ENCODE results near the gene BTC. TPM values are rescaled to one million over a fixed set of nuclear protein-coding genes. Genes with fewer than 3 reads are reported as not detected.

BTC gene
- total and polyA plus RNA-seq, 2 of the 13 experiments (the other 11 are each of a cell fraction or from before 2014, with no cell fraction given), result not detected

DNA sequence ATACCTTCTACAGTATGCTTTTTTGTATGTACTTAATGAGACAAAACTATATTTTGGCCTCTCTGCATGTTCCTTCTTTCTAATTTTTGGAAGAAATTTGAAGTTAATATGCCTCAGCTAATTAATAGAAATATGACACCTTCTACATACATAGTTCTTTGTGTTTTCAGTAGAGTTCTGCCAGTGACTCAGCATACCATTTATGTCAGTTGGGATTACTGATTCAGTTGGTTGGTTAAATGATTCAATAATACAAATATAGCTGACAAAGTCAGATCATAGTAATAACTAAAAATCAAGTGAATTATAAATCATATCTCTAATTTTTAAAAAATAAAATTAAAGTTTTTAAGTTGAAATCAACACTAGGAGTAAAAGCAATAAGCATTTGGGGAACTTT is 16.8 kb downstream of the BTC start:
- no peaks in the 10 kb centered on the region for H3K79me2 ChIP-seq (ENCODE audit: insufficient read depth, low read length)
- no peaks in the 10 kb centered on the region for H4K20me1 ChIP-seq (ENCODE audit: insufficient read depth, low read length)
- in situ Hi-C loops (cut with HindIII; ENCODE audit: extremely low pct_ligation_motif_present, low pct_unique_long_range_greater_than_20kb) (no loop called here), intact Hi-C loops (cut with micrococcal nuclease; ENCODE audit: unreplicated experiment) (no loop called here)
- no peak overlapping the region for H3K4me2 ChIP-seq (ENCODE audit: low read depth, low read length)
- ChIA-PET POLR2A (no interaction called here), CTCF (ENCODE audit: low intra/inter-chr PET ratio, low total read pairs) (no interaction called here)
- H3K4me1 ChIP-seq (ENCODE audit: insufficient read depth, low read length), result no peaks in the 10 kb centered on the region
- no peak overlapping the region for H3K9ac ChIP-seq (ENCODE audit: insufficient read depth, low read depth, low read length)
- DNase-seq (ENCODE audit: low spot score), result no peak
- no peak overlapping the region for H3K27ac ChIP-seq (ENCODE audit: extremely low read length, insufficient read depth, low read length)
- BruUV-seq (replicated peaks), result no TSS peak
- H3K9me3 ChIP-seq (ENCODE audit: low read length), result no peaks in the 10 kb centered on the region
- H3K4me3 ChIP-seq (replicated peaks in 1 of 3; ENCODE audit: insufficient read depth in 1 of 3, low read depth in 2 of 3, low read length in 3 of 3), result no peak overlapping the region
- H3K27me3 ChIP-seq (ENCODE audit: control insufficient read depth in 1 of 2, insufficient read depth in 2 of 2, low read length in 2 of 2), result no peaks in the 10 kb centered on the region
- no peak for FAIRE-seq
- ATAC-seq, result no peak
- no peak overlapping the region for H2AFZ ChIP-seq (ENCODE audit: low read length)
- no peaks in the 10 kb centered on the region for H3K36me3 ChIP-seq (replicated peaks in 1 of 2; ENCODE audit: control insufficient read depth in 1 of 2, insufficient read depth in 2 of 2, low read length in 2 of 2)
- TF ChIP-seq SALL1 (CRISPR knock-in tag; IDR thresholded peaks at IDR 0.05) (no peak), ZNF180 (CRISPR knock-in tag; IDR thresholded peaks at IDR 0.05; ENCODE audit: borderline replicate concordance, low read depth) (no peak), KDM6A (CRISPR knock-in tag; IDR thresholded peaks at IDR 0.05; ENCODE audit: low read depth) (no peak), KLF9 (CRISPR knock-in tag; IDR thresholded peaks at IDR 0.05; ENCODE audit: low read depth) (no peak), ZZZ3 (CRISPR knock-in tag; IDR thresholded peaks at IDR 0.05; ENCODE audit: borderline replicate concordance) (no peak), MLLT10 (CRISPR knock-in tag; IDR thresholded peaks at IDR 0.05) (no peak), DR1 (CRISPR knock-in tag; IDR thresholded peaks at IDR 0.05) (no peak), TRIM24 (CRISPR knock-in tag; IDR thresholded peaks at IDR 0.05) (no peak), TCF7 (IDR thresholded peaks at IDR 0.05; ENCODE audit: low read depth) (no peak), HNRNPLL (IDR thresholded peaks at IDR 0.05; ENCODE audit: low read depth, low read length, poor library complexity, severe bottlenecking) (no peak), TBL1XR1 (IDR thresholded peaks at IDR 0.05; ENCODE audit: borderline replicate concordance, low read length, partially characterized antibody) (no peak), SPEN (CRISPR knock-in tag; IDR thresholded peaks at IDR 0.05; ENCODE audit: low read depth) (no peak), ZNF562 (CRISPR knock-in tag; IDR thresholded peaks at IDR 0.05; ENCODE audit: borderline replicate concordance) (no peak)
- TF ChIP-seq, protein P1, sequence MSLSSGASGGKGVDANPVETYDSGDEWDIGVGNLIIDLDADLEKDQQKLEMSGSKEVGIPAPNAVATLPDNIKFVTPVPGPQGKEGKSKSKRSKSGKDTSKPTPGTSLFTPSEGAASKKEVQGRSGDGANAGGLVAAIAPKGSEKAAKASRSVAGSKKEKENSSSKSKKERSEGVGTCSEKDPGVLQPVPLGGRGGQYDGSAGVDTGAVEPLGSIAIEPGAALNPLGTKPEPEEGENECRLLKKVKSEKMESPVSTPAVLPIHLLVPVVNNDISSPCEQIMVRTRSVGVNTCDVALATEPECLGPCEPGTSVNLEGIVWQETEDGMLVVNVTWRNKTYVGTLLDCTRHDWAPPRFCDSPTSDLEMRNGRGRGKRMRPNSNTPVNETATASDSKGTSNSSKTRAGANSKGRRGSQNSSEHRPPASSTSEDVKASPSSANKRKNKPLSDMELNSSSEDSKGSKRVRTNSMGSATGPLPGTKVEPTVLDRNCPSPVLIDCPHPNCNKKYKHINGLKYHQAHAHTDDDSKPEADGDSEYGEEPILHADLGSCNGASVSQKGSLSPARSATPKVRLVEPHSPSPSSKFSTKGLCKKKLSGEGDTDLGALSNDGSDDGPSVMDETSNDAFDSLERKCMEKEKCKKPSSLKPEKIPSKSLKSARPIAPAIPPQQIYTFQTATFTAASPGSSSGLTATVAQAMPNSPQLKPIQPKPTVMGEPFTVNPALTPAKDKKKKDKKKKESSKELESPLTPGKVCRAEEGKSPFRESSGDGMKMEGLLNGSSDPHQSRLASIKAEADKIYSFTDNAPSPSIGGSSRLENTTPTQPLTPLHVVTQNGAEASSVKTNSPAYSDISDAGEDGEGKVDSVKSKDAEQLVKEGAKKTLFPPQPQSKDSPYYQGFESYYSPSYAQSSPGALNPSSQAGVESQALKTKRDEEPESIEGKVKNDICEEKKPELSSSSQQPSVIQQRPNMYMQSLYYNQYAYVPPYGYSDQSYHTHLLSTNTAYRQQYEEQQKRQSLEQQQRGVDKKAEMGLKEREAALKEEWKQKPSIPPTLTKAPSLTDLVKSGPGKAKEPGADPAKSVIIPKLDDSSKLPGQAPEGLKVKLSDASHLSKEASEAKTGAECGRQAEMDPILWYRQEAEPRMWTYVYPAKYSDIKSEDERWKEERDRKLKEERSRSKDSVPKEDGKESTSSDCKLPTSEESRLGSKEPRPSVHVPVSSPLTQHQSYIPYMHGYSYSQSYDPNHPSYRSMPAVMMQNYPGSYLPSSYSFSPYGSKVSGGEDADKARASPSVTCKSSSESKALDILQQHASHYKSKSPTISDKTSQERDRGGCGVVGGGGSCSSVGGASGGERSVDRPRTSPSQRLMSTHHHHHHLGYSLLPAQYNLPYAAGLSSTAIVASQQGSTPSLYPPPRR (CRISPR knock-in tag; IDR thresholded peaks at IDR 0.05; ENCODE audit: borderline replicate concordance), result no peak
- TF ChIP-seq, protein P2, sequence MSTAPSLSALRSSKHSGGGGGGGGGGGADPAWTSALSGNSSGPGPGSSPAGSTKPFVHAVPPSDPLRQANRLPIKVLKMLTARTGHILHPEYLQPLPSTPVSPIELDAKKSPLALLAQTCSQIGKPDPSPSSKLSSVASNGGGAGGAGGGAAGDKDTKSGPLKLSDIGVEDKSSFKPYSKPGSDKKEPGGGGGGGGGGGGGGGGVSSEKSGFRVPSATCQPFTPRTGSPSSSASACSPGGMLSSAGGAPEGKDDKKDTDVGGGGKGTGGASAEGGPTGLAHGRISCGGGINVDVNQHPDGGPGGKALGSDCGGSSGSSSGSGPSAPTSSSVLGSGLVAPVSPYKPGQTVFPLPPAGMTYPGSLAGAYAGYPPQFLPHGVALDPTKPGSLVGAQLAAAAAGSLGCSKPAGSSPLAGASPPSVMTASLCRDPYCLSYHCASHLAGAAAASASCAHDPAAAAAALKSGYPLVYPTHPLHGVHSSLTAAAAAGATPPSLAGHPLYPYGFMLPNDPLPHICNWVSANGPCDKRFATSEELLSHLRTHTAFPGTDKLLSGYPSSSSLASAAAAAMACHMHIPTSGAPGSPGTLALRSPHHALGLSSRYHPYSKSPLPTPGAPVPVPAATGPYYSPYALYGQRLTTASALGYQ (CRISPR knock-in tag; IDR thresholded peaks at IDR 0.05), result no peak
- TF ChIP-seq, protein P3, sequence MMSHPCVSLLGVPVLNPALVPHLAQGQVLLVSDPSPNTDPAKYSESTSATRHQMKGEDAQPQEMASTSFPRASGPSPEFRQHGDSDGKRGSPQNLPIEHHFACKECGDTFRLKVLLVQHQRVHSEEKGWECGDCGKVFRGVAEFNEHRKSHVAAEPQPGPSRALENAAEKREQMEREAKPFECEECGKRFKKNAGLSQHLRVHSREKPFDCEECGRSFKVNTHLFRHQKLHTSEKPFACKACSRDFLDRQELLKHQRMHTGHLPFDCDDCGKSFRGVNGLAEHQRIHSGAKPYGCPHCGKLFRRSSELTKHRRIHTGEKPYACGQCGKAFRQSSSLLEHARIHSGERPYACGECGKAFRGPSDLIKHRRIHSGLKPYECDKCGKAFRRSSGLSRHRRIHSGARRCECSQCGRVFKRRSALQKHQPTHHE (CRISPR knock-in tag; IDR thresholded peaks at IDR 0.05; ENCODE audit: borderline replicate concordance), result no peak
- TF ChIP-seq, protein P4, sequence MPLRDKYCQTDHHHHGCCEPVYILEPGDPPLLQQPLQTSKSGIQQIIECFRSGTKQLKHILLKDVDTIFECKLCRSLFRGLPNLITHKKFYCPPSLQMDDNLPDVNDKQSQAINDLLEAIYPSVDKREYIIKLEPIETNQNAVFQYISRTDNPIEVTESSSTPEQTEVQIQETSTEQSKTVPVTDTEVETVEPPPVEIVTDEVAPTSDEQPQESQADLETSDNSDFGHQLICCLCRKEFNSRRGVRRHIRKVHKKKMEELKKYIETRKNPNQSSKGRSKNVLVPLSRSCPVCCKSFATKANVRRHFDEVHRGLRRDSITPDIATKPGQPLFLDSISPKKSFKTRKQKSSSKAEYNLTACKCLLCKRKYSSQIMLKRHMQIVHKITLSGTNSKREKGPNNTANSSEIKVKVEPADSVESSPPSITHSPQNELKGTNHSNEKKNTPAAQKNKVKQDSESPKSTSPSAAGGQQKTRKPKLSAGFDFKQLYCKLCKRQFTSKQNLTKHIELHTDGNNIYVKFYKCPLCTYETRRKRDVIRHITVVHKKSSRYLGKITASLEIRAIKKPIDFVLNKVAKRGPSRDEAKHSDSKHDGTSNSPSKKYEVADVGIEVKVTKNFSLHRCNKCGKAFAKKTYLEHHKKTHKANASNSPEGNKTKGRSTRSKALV (CRISPR knock-in tag; IDR thresholded peaks at IDR 0.05), result no peak
